ENCODE data around the gene LIX1L.

Gene LIX1L

DNA sequence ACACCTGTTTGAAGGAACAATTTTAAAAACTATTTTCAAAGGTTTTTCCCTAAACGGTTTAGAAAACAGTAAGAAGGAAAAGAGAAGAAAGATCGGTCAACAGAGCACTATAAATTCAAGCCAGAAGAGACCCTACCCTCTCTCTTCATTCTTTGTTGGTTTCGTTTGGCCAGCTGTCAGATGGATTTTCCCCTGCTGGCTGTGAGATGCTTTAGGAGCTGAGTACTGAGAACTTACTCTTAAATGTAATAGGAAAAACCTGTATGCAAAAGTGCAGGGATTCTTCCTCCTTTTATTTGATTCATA, 39.9 kb upstream of the LIX1L start:
- Histone ChIP-seq H3K79me2 (ENCODE audit: low read length) (peaks cover 49% of the 10 kb centered on the region), H3K36me3 (replicated peaks; ENCODE audit: insufficient read depth, low read length) (peaks cover 23% of the 10 kb centered on the region), H3K27ac (ENCODE audit: low read length) (peak overlapping the region; percentile 89), H3K4me3 (ENCODE audit: low read length) (peak overlapping the region; percentile 85), H3K9me2 (replicated peaks; ENCODE audit: insufficient read depth, low read length) (no peaks in the 10 kb centered on the region), H3F3A (ENCODE audit: insufficient read depth, low read length) (peaks cover 76% of the 10 kb centered on the region), H3K9me3 (replicated peaks; ENCODE audit: insufficient read depth, low read length) (no peaks in the 10 kb centered on the region), H3K4me2 (ENCODE audit: low read depth, low read length) (peak overlapping the region; percentile 89), H3K9ac (ENCODE audit: low read length) (peak overlapping the region; percentile 79), H2AFZ (ENCODE audit: low read length) (no peak overlapping the region), H3K4me1 (ENCODE audit: low read length) (peaks cover 47% of the 10 kb centered on the region), H3K27me3 (replicated peaks; ENCODE audit: insufficient read depth, low read length) (no peaks in the 10 kb centered on the region), H4K20me1 (ENCODE audit: insufficient read depth, low read length) (peaks cover 18% of the 10 kb centered on the region; the same call in 1 of the 2 replicates)
- TF ChIP-seq EZH2phosphoT487 (IDR thresholded peaks at IDR 0.05; ENCODE audit: low read length) (no peak), EZH2 (optimal IDR thresholded peaks at IDR 0.05; ENCODE audit: low read depth, low read length) (no peak)
- TF ChIP-seq, protein P1, sequence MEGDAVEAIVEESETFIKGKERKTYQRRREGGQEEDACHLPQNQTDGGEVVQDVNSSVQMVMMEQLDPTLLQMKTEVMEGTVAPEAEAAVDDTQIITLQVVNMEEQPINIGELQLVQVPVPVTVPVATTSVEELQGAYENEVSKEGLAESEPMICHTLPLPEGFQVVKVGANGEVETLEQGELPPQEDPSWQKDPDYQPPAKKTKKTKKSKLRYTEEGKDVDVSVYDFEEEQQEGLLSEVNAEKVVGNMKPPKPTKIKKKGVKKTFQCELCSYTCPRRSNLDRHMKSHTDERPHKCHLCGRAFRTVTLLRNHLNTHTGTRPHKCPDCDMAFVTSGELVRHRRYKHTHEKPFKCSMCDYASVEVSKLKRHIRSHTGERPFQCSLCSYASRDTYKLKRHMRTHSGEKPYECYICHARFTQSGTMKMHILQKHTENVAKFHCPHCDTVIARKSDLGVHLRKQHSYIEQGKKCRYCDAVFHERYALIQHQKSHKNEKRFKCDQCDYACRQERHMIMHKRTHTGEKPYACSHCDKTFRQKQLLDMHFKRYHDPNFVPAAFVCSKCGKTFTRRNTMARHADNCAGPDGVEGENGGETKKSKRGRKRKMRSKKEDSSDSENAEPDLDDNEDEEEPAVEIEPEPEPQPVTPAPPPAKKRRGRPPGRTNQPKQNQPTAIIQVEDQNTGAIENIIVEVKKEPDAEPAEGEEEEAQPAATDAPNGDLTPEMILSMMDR (IDR thresholded peaks at IDR 0.05; ENCODE audit: low read length), result no peak; the same call in 1 of the 2 replicates
- peak; percentile 55 for DNase-seq

DNA sequence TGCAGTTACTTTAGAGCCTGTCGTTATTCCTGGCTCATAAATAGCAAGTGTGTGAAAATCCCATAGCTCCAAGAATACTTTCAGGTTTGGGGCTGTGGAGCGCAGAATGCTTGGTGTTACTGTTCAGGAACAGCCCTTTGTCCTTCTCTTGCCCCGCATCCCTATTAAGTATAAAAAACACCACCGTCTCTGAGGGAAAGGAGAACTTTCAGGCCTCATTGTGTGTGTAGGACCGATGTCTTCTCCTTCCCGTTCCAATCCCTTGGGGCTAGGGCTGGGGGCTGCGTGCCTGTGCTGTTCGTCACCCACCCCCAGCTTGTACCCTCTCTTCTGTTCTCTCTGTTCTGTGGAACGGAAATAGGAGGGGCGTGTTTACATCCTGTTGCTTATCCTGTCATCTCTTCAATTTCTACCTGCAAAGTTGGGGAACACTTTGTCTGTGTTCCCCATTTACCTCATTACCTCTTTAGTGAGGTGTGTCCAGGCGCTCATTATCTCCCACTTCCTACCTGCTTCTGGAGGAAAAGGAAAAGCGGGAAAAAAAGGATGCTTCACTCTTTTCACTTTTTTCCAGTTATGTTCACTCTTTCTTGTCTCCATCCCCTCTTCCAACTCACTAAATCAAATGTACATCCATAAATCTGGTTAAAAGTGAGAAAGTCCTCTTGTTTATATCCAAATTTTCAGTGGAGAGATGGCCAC, 39.4 kb upstream of the LIX1L start:
- peaks cover 26% of the 10 kb centered on the region for H3K36me3 ChIP-seq (replicated peaks; ENCODE audit: insufficient read depth, low read length)
- H3K27ac ChIP-seq (ENCODE audit: low read length), result peak overlapping the region; percentile 89
- peak overlapping the region; percentile 89 for H3K4me2 ChIP-seq (ENCODE audit: low read depth, low read length)
- peaks cover 18% of the 10 kb centered on the region; the same call in 1 of the 2 replicates for H4K20me1 ChIP-seq (ENCODE audit: insufficient read depth, low read length)
- H3K4me3 ChIP-seq (ENCODE audit: low read length), result peak overlapping the region; percentile 85
- no peaks in the 10 kb centered on the region for H3K9me2 ChIP-seq (replicated peaks; ENCODE audit: insufficient read depth, low read length)
- H3K9ac ChIP-seq (ENCODE audit: low read length), result peak overlapping the region; percentile 79
- no peaks in the 10 kb centered on the region for H3K9me3 ChIP-seq (replicated peaks; ENCODE audit: insufficient read depth, low read length)
- peak; percentile 68 for DNase-seq
- no peaks in the 10 kb centered on the region for H3K27me3 ChIP-seq (replicated peaks; ENCODE audit: insufficient read depth, low read length)
- H3K4me1 ChIP-seq (ENCODE audit: low read length), result peaks cover 50% of the 10 kb centered on the region
- peaks cover 49% of the 10 kb centered on the region for H3K79me2 ChIP-seq (ENCODE audit: low read length)
- TF ChIP-seq EZH2 (optimal IDR thresholded peaks at IDR 0.05; ENCODE audit: low read depth, low read length) (no peak), EZH2phosphoT487 (IDR thresholded peaks at IDR 0.05; ENCODE audit: low read length) (no peak)
- H2AFZ ChIP-seq (ENCODE audit: low read length), result peak overlapping the region; percentile 45
- H3F3A ChIP-seq (ENCODE audit: insufficient read depth, low read length), result peaks cover 81% of the 10 kb centered on the region

DNA sequence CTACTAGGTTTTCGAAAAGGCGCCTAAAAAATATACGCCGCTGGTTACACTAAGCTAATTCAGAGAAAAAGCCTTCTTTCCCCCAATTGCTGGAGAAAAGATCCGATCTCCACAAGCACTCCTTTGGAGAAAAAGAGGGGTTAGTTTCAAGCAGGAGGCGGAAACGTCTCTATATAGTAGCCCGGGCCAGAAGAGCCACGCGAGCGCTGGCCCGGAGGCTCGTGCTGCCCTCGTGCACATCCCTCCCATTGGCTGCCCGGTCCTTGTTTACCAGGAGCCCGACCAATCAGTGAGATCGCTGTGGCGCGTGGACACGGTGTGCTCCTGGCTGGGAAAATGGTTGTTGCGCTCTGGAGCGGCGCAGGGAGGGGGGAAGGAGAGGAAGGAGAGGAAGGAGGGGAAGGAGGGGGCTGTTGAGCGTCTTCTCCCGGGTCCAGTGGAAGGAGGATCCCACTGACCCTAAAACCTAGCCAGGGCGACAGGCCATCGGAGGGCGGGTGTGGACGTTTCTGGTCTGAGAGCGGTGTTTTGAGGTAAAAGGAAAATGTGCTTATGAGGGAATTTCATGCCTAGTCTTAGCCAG, 38.7 kb upstream of the LIX1L start, which contains the start of gene TXNIP:
Gene TXNIP, minus strand, starts transcription at position 147 of the 583 bp plus-strand sequence. CDS start 313 bp downstream, outside the sequence.
- Histone ChIP-seq H3K9ac (ENCODE audit: low read length) (peak within 1 kb of the TSS; percentile 79), H2AFZ (ENCODE audit: low read length) (peak within 1 kb of the TSS; percentile 45), H3K27ac (ENCODE audit: low read length) (peak within 1 kb of the TSS; percentile 89), H3K27me3 (replicated peaks; ENCODE audit: insufficient read depth, low read length) (no peaks in the 10 kb centered on the region), H3K9me3 (replicated peaks; ENCODE audit: insufficient read depth, low read length) (no peaks in the 10 kb centered on the region), H4K20me1 (ENCODE audit: insufficient read depth, low read length) (peaks cover 18% of the 10 kb centered on the region; the same call in 1 of the 2 replicates), H3K4me3 (ENCODE audit: low read length) (peak within 1 kb of the TSS; percentile 85), H3K9me2 (replicated peaks; ENCODE audit: insufficient read depth, low read length) (no peaks in the 10 kb centered on the region), H3F3A (ENCODE audit: insufficient read depth, low read length) (peaks cover 88% of the 10 kb centered on the region), H3K4me1 (ENCODE audit: low read length) (peaks cover 50% of the 10 kb centered on the region), H3K4me2 (ENCODE audit: low read depth, low read length) (peak within 1 kb of the TSS; percentile 89), H3K79me2 (ENCODE audit: low read length) (peaks cover 49% of the 10 kb centered on the region), H3K36me3 (replicated peaks; ENCODE audit: insufficient read depth, low read length) (peaks cover 26% of the 10 kb centered on the region)
- peak; percentile 99 for DNase-seq
- TF ChIP-seq, protein P1 (IDR thresholded peaks at IDR 0.05; ENCODE audit: low read length), result no peak
- TF ChIP-seq EZH2phosphoT487 (IDR thresholded peaks at IDR 0.05; ENCODE audit: low read length) (no peak), EZH2 (optimal IDR thresholded peaks at IDR 0.05; ENCODE audit: low read depth, low read length) (no peak)

Data from MM.1S (cell line).